Measurements from ENCODE around the gene ZNF747. TPM values are rescaled to one million over a fixed set of nuclear protein-coding genes. Genes with fewer than 3 reads are reported as not detected.

ZNF747 gene
- total RNA-seq, 1 experiment from 2014 or later = 13.3 TPM

Other genes with a start within 250 kb of the ZNF747 start
- 65.6 and 67.6 TPM in 2 replicates for gene CD2BP2, start 179.6 kb downstream of the ZNF747 start, total RNA-seq (2014; rRNA removed)
- gene TBC1D10B, start 164.4 kb downstream of the ZNF747 start, total RNA-seq (2014; rRNA removed) = 41.8 and 43.9 TPM in 2 replicates
- gene MYL11, start 160.1 kb downstream of the ZNF747 start, total RNA-seq (2014; rRNA removed) = 7.2 TPM in 1 of 2 replicates, not detected in the other
- 0.17 TPM in 1 of 2 replicates, not detected in the other for gene SEPTIN1, start 152.3 kb downstream of the ZNF747 start, total RNA-seq (2014; rRNA removed)
- 8.8 and 10.3 TPM in 2 replicates for gene ZNF48, start 139.4 kb downstream of the ZNF747 start, total RNA-seq (2014; rRNA removed)
- 19.7 and 19.9 TPM in 2 replicates for gene ZNF771, start 127.3 kb downstream of the ZNF747 start, total RNA-seq (2014; rRNA removed)
- 31.7 and 33.6 TPM in 2 replicates for gene DCTPP1, start 104.8 kb downstream of the ZNF747 start, total RNA-seq (2014; rRNA removed)
- gene SEPHS2, start 89.0 kb downstream of the ZNF747 start, total RNA-seq (2014; rRNA removed) = 5.1 and 10.0 TPM in 2 replicates
- gene ITGAL, start 62.1 kb downstream of the ZNF747 start, total RNA-seq (2014; rRNA removed) = not detected in 2 replicates
- 36.7 and 40.6 TPM in 2 replicates for gene ZNF768, start 8.3 kb downstream of the ZNF747 start, total RNA-seq (2014; rRNA removed)
- 7.8 and 9.6 TPM in 2 replicates for gene ZNF764, start 23.5 kb upstream of the ZNF747 start, total RNA-seq (2014; rRNA removed)
- gene ZNF688, start 36.9 kb upstream of the ZNF747 start, total RNA-seq (2014; rRNA removed) = 11.9 and 16.2 TPM in 2 replicates
- gene ZNF785, start 50.8 kb upstream of the ZNF747 start, total RNA-seq (2014; rRNA removed) = 8.5 and 9.6 TPM in 2 replicates
- 8.7 and 12.5 TPM in 2 replicates for gene ZNF689, start 75.5 kb upstream of the ZNF747 start, total RNA-seq (2014; rRNA removed)
- gene PRR14, start 116.1 kb upstream of the ZNF747 start, total RNA-seq (2014; rRNA removed) = 9.3 and 12.7 TPM in 2 replicates
- gene FBRS, start 123.6 kb upstream of the ZNF747 start, total RNA-seq (2014; rRNA removed) = 20.1 and 23.0 TPM in 2 replicates
- gene SRCAP, start 164.3 kb upstream of the ZNF747 start, total RNA-seq (2014; rRNA removed) = 10.3 and 16.1 TPM in 2 replicates
- gene PHKG2, start 213.6 kb upstream of the ZNF747 start, total RNA-seq (2014; rRNA removed) = 39.8 and 42.3 TPM in 2 replicates
- gene CFAP119, start 227.2 kb upstream of the ZNF747 start, total RNA-seq (2014; rRNA removed) = 4.0 and 5.1 TPM in 2 replicates
- gene RNF40, start 227.5 kb upstream of the ZNF747 start, total RNA-seq (2014; rRNA removed) = 102 and 105 TPM in 2 replicates

Measured in LHCN-M2 (cell line).